Mesendoderm (in vitro differentiated cells): ENCODE measurements around the gene UBAP2.

ENCODE experiments used
- DNase-seq: peaks from one replicate; pipeline ENCODE4 v3.0.0; 2013
- H2AK5ac ChIP-seq: 2 replicates; pipeline ENCODE4 v1.6.1; 2013; ENCODE audit warnings: low read length, inconsistent platforms
- H2BK120ac ChIP-seq: 2 replicates; pipeline ENCODE4 v1.6.1; 2013; ENCODE audit warnings: low read depth, mild to moderate bottlenecking, low read length, moderate library complexity, mixed read lengths
- H2BK15ac ChIP-seq: replicated peaks from 2 replicates; pipeline ENCODE4 v1.6.1; 2013; ENCODE audit warnings: low read depth, mild to moderate bottlenecking, moderate library complexity
- H2BK5ac ChIP-seq: 2 replicates; pipeline ENCODE4 v1.6.1; 2013; ENCODE audit warnings: low read length, inconsistent platforms
- H3K18ac ChIP-seq: 2 replicates; pipeline ENCODE4 v1.6.1; 2013; ENCODE audit warnings: mild to moderate bottlenecking, low read length, mixed read lengths
- H3K23ac ChIP-seq: one replicate; pipeline ENCODE4 v1.6.1; 2013; ENCODE audit warnings: low read length
- H3K27ac ChIP-seq: 2 replicates; pipeline ENCODE4 v1.5.1; 2013; ENCODE audit warnings: low read depth, mild to moderate bottlenecking, inconsistent platforms, low read length, moderate library complexity
- H3K27me3 ChIP-seq: 2 replicates; pipeline ENCODE4 v1.6.1; 2013; ENCODE audit warnings: low read length, control low read depth, mild to moderate bottlenecking, inconsistent platforms; ENCODE audit not compliant: insufficient read depth, poor library complexity
- H3K36me3 ChIP-seq: 2 replicates; pipeline ENCODE4 v1.6.1; 2013; ENCODE audit warnings: low read length, inconsistent platforms; ENCODE audit not compliant: control insufficient read depth, insufficient read depth
- H3K4ac ChIP-seq: one replicate; pipeline ENCODE4 v1.6.1; 2013; ENCODE audit warnings: low read depth, mild to moderate bottlenecking, low read length, moderate library complexity
- H3K4me1 ChIP-seq: 2 replicates; pipeline ENCODE4 v1.6.1; 2013; ENCODE audit warnings: low read depth, low read length, inconsistent platforms; ENCODE audit not compliant: control insufficient read depth
- H3K4me2 ChIP-seq: 2 replicates; pipeline ENCODE4 v1.6.1; 2013; ENCODE audit warnings: low read length
- H3K4me3 ChIP-seq: 2 replicates; pipeline ENCODE4 v1.5.1; 2013; ENCODE audit warnings: mild to moderate bottlenecking, low read length
- H3K56ac ChIP-seq: one replicate; pipeline ENCODE4 v1.6.1; 2013; ENCODE audit warnings: low read length
- H3K79me1 ChIP-seq: 2 replicates; pipeline ENCODE4 v1.6.1; 2013; ENCODE audit warnings: low read length, inconsistent platforms
- H3K79me2 ChIP-seq: 2 replicates; pipeline ENCODE4 v1.6.1; 2013; ENCODE audit warnings: mild to moderate bottlenecking, low read length; ENCODE audit not compliant: control insufficient read depth, insufficient read depth
- H3K9ac ChIP-seq: 2 replicates; pipeline ENCODE4 v1.6.1; 2013; ENCODE audit warnings: low read length, inconsistent platforms
- H4K5ac ChIP-seq: one replicate; pipeline ENCODE4 v1.6.1; 2013; ENCODE audit warnings: low read length
- H4K8ac ChIP-seq: one replicate; pipeline ENCODE4 v1.6.1; 2013; ENCODE audit warnings: low read depth, mild to moderate bottlenecking, control low read depth, low read length, moderate library complexity
- WGBS: extraction: QIAGEN DNeasy Blood & Tissue Kit; methylation state at CpG from one replicate; pipeline ENCODE4 v1.1.7; 2013; ENCODE audit warnings: low lambda C conversion rate, missing lambda C conversion rate; ENCODE audit not compliant: insufficient coverage; ENCODE audit errors: extremely low coverage; 5-methylcytosine and 5-hydroxymethylcytosine counted together

The UBAP2 gene

DNA sequence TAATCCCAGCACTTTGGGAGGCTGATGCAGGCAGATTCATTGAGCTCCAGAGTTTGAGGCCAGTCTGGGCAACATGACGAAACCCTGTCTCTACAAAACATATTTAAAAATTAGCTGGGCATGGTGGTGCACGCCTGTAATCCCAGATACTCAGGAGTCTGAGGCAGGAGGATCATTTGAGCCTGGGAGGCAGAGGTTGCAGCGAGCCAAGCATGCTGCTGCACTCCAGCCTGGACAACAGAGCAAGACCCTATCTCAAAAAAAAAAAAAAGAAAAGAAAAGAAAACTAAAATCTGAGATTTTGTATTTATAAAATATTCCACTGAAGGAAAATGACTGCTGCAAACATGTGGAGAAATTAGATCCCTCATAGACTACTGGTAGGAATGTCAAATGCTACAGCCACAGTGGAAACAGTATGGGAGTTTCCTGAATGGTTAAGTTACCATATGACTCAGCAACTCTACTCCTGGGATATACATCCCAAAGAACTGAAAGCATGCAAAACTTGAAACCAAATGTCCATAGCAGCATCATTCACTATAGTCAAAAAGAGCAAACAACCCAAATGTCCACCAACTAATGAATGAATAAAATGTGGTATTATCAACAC is 106.1 kb downstream of the UBAP2 start:
- no peak overlapping the region for H2AK5ac ChIP-seq
- no peak overlapping the region for H3K27ac ChIP-seq

GRCh38 chr9:33939924-33940874 is 108.5 kb downstream of the UBAP2 start:
- H3K4me3 ChIP-seq = no peak overlapping the region
- no peak overlapping the region for H2BK15ac ChIP-seq
- H3K36me3 ChIP-seq = peaks cover 10% of the 10 kb centered on the region
- no peak overlapping the region for H3K18ac ChIP-seq
- no peak overlapping the region for H3K4me2 ChIP-seq
- H2BK5ac ChIP-seq = no peak overlapping the region
- H3K79me1 ChIP-seq = no peaks in the 10 kb centered on the region
- no peak overlapping the region for H3K4ac ChIP-seq
- no CpG with 5 or more reads among the region's 9 CpGs for WGBS
- H3K27ac ChIP-seq = no peak overlapping the region
- no peak overlapping the region for H3K56ac ChIP-seq
- H3K4me1 ChIP-seq = no peaks in the 10 kb centered on the region
- no peak overlapping the region for H4K5ac ChIP-seq
- H4K8ac ChIP-seq = no peak overlapping the region
- no peak overlapping the region for H2AK5ac ChIP-seq
- no peak overlapping the region for H2BK120ac ChIP-seq
- H3K9ac ChIP-seq = no peak overlapping the region
- H3K23ac ChIP-seq = no peak overlapping the region
- DNase-seq = no peak
- H3K27me3 ChIP-seq = no peaks in the 10 kb centered on the region
- no peaks in the 10 kb centered on the region for H3K79me2 ChIP-seq

More for the DNA sequence above, 106.1 kb downstream of the UBAP2 start:
- WGBS = no CpG with 5 or more reads among the region's 3 CpGs
- Histone ChIP-seq H3K9ac (no peak overlapping the region), H2BK120ac (no peak overlapping the region), H3K27me3 (no peaks in the 10 kb centered on the region), H3K36me3 (peaks cover 15% of the 10 kb centered on the region), H3K23ac (no peak overlapping the region), H3K56ac (no peak overlapping the region), H3K18ac (no peak overlapping the region), H3K4me1 (no peaks in the 10 kb centered on the region), H3K4ac (no peak overlapping the region), H3K79me2 (no peaks in the 10 kb centered on the region), H2BK15ac (no peak overlapping the region), H4K5ac (no peak overlapping the region), H3K79me1 (peaks cover 3% of the 10 kb centered on the region), H2BK5ac (no peak overlapping the region), H4K8ac (no peak overlapping the region), H3K4me2 (no peak overlapping the region), H3K4me3 (no peak overlapping the region)
- peak; percentile 54 for DNase-seq

DNA sequence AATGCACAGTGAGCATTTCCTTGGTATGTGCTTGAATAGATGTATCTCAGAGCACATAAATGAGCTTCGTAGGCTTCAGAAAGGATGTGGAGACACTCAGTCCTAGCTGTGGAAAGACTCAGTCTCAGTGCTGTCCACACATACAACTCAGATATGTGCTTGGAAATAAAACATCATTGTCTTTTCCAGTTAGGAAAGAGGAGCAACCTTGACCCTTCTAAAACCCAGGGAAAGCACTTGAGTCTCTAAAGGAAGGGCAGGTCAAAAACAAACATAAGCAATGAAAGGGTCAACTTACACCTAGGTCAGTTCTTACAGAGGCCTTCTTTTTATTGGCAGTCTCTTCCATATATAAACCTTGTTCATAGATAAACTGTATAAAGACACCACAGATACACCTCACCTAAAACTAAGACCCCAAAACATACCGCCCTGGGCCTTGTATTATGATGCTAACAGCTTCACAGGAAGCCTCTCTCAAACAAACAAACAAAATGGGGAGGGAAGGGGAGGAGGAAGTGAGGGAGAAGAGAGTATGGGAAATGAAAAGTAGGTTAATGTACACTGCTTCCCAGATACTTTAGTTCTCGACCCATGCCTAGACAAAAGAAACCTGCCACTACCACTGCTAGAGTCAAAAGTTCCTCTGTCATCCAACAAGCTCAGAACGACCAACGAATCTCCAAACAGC is 114.4 kb downstream of the UBAP2 start:
- no peak overlapping the region for H3K23ac ChIP-seq
- H3K27ac ChIP-seq = no peak overlapping the region
- no peak overlapping the region for H2AK5ac ChIP-seq
- no peak overlapping the region for H3K4me3 ChIP-seq
- H3K27me3 ChIP-seq = no peaks in the 10 kb centered on the region
- no peak overlapping the region for H3K9ac ChIP-seq
- no peak overlapping the region for H3K18ac ChIP-seq
- H3K36me3 ChIP-seq = peaks cover 14% of the 10 kb centered on the region
- no peak overlapping the region for H4K8ac ChIP-seq
- no CpG with 5 or more reads among the region's 5 CpGs for WGBS
- no peaks in the 10 kb centered on the region for H3K79me2 ChIP-seq
- H2BK120ac ChIP-seq = no peak overlapping the region
- DNase-seq = no peak
- no peaks in the 10 kb centered on the region for H3K4me1 ChIP-seq
- peaks cover 1% of the 10 kb centered on the region for H3K79me1 ChIP-seq
- no peak overlapping the region for H2BK5ac ChIP-seq
- no peak overlapping the region for H2BK15ac ChIP-seq
- H3K4ac ChIP-seq = no peak overlapping the region
- no peak overlapping the region for H3K4me2 ChIP-seq
- no peak overlapping the region for H3K56ac ChIP-seq
- no peak overlapping the region for H4K5ac ChIP-seq

DNA sequence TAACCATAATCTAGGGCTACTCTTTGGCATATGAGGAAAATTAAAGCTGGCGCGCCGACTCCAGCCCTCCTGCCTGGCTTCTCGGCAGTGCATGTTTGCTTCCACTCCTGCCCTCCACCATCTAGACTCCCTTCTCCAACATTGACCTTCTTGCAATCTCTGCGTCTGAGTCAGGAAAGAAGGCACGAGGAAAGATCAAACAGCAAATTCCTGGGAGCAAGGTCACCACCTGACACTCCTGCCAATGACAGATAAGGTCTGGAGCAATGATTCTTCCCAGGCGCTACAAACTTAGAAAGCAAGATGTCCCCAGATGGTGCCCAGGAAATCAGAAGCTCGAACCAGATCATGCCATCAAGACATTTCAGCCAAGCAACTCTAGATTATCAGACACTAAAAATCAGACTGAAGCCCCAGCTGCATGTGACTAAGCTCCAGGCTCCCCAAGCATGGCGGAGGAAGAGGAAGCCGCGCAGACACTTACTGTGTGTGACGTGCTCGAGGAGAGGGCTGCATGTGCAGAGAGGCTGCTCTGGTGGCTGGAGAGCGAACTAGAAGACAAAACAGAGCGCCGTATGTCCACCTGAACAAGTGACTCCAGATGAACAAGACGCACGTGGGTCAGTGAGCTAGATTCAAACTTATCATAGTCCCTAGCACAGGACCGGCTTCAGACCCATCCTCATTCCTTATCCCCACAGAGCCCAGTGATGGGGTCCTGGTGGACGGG is 116.4 kb downstream of the UBAP2 start:
- Histone ChIP-seq H4K5ac (no peak overlapping the region), H3K56ac (no peak overlapping the region), H2AK5ac (no peak overlapping the region), H3K27me3 (no peaks in the 10 kb centered on the region), H2BK5ac (no peak overlapping the region), H3K4ac (no peak overlapping the region), H2BK120ac (no peak overlapping the region), H3K4me3 (no peak overlapping the region), H3K4me1 (no peaks in the 10 kb centered on the region), H3K9ac (no peak overlapping the region), H2BK15ac (no peak overlapping the region), H3K4me2 (no peak overlapping the region), H3K79me2 (no peaks in the 10 kb centered on the region), H3K79me1 (peaks cover 1% of the 10 kb centered on the region), H3K36me3 (peaks cover 17% of the 10 kb centered on the region), H3K27ac (no peak overlapping the region), H4K8ac (no peak overlapping the region), H3K18ac (no peak overlapping the region), H3K23ac (no peak overlapping the region)
- no CpG with 5 or more reads among the region's 20 CpGs for WGBS
- DNase-seq = no peak

GRCh38 chr9:33931326-33931725 is 117.4 kb downstream of the UBAP2 start:
- Histone ChIP-seq H4K8ac (no peak overlapping the region), H3K27me3 (no peaks in the 10 kb centered on the region), H3K56ac (no peak overlapping the region), H3K4me2 (no peak overlapping the region), H3K4me1 (no peaks in the 10 kb centered on the region), H2BK15ac (no peak overlapping the region), H3K79me1 (peaks cover 1% of the 10 kb centered on the region), H3K4ac (no peak overlapping the region), H2AK5ac (no peak overlapping the region), H2BK120ac (no peak overlapping the region), H3K4me3 (no peak overlapping the region), H3K36me3 (peaks cover 25% of the 10 kb centered on the region), H3K23ac (no peak overlapping the region), H3K79me2 (no peaks in the 10 kb centered on the region), H2BK5ac (no peak overlapping the region), H4K5ac (no peak overlapping the region), H3K27ac (no peak overlapping the region), H3K18ac (no peak overlapping the region), H3K9ac (no peak overlapping the region)
- WGBS = no CpG with 5 or more reads among the region's 3 CpGs
- DNase-seq = no peak
